Inflammatory macrophage treated with lipopolysaccharide for 1 hour (primary cell): ENCODE data around the gene RXFP4.
"Not testable (repeated sequence)": the region's sequence is repeated elsewhere in the genome, so short reads cannot be mapped to it uniquely, and the experiment has no call there.

ENCODE experiments used
- DNase-seq, 2 donors: peaks; one replicate each; pipeline ENCODE4 v3.0.0-alpha.2; 2020 to 2022

RXFP4 gene

GRCh38 chr1:155978973-155979429 lies 37.6 kb downstream of the RXFP4 start:
- peak; percentile 92 to 97 for DNase-seq

GRCh38 chr1:155979597-155980343 lies 38.3 kb downstream of the RXFP4 start:
- no peak for DNase-seq

- DNase-seq: peak; percentile 70 to 87
These were observed 40.0 kb downstream of the RXFP4 start for GRCh38 chr1:155981266-155982088.

- no peak for DNase-seq
These were observed 40.7 kb downstream of the RXFP4 start for GRCh38 chr1:155982106-155982505.

GRCh38 chr1:155983191-155984024 lies 42.0 kb downstream of the RXFP4 start:
- no peak for DNase-seq

GRCh38 chr1:155984341-155984740 lies 42.9 kb downstream of the RXFP4 start:
- no peak for DNase-seq

GRCh38 chr1:155984903-155985645 lies 43.6 kb downstream of the RXFP4 start:
- DNase-seq: not testable (repeated sequence)

- peak; percentile 76 to 89 for DNase-seq
These were observed 48.0 kb downstream of the RXFP4 start for GRCh38 chr1:155989242-155990004.

GRCh38 chr1:155990005-155990739 lies 48.7 kb downstream of the RXFP4 start:
- peak; percentile 92 to 99 for DNase-seq
